Erythroblast (primary cell): ENCODE measurements around the gene CLCN2.

Source experiments
- GATA1 ChIP-seq: IDR thresholded peaks from 2 replicates; pipeline ENCODE4 v1.6.1; 2011; ENCODE audit warnings: low read depth, mild to moderate bottlenecking, control low read depth, low read length, moderate library complexity
- POLR2A ChIP-seq: IDR thresholded peaks from 2 replicates; pipeline ENCODE4 v1.6.1; 2011; ENCODE audit warnings: mild to moderate bottlenecking, low read length

GRCh38 chr3:184383033-184383740, 21.8 kb upstream of the CLCN2 start:
- no peak for TF ChIP-seq POLR2A
- TF ChIP-seq GATA1, result no peak
